ENCODE data around the gene GSG1L. TPM values are rescaled to one million over a fixed set of nuclear protein-coding genes. Genes with fewer than 3 reads are reported as not detected.

The GSG1L gene
- total and polyA plus RNA-seq, 2 of the 13 experiments (the other 11 are each of a cell fraction or from before 2014, with no cell fraction given) = not detected

DNA sequence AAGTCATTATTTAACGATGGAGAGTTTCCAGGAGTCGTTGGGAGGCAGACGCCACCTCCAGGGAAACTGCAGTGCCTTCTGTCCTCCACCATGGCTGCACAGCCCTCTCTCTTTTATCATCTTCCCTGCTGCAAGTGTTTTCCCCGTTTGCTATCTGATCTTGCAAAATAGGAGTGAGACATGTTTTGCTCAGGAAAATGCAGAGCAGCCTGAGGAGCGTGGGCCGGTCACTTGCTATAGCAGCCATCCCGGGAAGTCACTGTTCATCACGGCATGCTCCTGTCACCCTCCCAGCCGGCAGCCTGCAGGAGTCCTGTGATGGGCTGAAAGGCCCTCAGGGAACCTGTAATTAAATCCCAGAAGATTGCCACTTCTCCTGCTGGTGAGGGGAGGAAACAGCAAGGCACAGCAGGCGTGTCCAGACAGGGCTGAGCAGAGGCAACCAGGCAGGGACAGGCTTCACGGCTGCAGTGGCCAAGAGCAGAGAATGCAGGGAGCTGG lies 143.1 kb downstream of the GSG1L start:
- intact Hi-C loops (cut with micrococcal nuclease; ENCODE audit: unreplicated experiment) (no loop called here), in situ Hi-C loops (cut with HindIII; ENCODE audit: extremely low pct_ligation_motif_present, low pct_unique_long_range_greater_than_20kb) (no loop called here)
- POLR2A ChIA-PET = no interaction called here
- ATAC-seq = peak; percentile 95
- Histone ChIP-seq H3K4me1 (ENCODE audit: insufficient read depth, low read length) (no peaks in the 10 kb centered on the region), H3K27me3 (ENCODE audit: control insufficient read depth in 1 of 2, insufficient read depth in 2 of 2, low read length in 2 of 2) (peaks cover 0 to 16% of the 10 kb centered on the region in 2 experiments; a peak in 1 of 5 replicates), H3K27ac (ENCODE audit: extremely low read length, insufficient read depth, low read length) (no peak overlapping the region), H3K4me2 (ENCODE audit: low read depth, low read length) (no peak overlapping the region), H3K4me3 (replicated peaks in 1 of 3; ENCODE audit: insufficient read depth in 1 of 3, low read depth in 2 of 3, low read length in 3 of 3) (no peak overlapping the region), H3K9ac (ENCODE audit: insufficient read depth, low read depth, low read length) (no peak overlapping the region), H3K9me3 (ENCODE audit: low read length) (no peaks in the 10 kb centered on the region), H3K79me2 (ENCODE audit: insufficient read depth, low read length) (no peaks in the 10 kb centered on the region), H4K20me1 (ENCODE audit: insufficient read depth, low read length) (no peaks in the 10 kb centered on the region; the same call in 1 of the 2 replicates), H3K36me3 (replicated peaks in 1 of 2; ENCODE audit: control insufficient read depth in 1 of 2, insufficient read depth in 2 of 2, low read length in 2 of 2) (no peaks in the 10 kb centered on the region), H2AFZ (ENCODE audit: low read length) (no peak overlapping the region)
- no peak for TF ChIP-seq RNF2 (conservative IDR thresholded peaks at IDR 0.05; ENCODE audit: low read depth)
- no peak for TF ChIP-seq ZNF232 (CRISPR knock-in tag; IDR thresholded peaks at IDR 0.05; ENCODE audit: borderline replicate concordance)
- TF ChIP-seq, protein P1, sequence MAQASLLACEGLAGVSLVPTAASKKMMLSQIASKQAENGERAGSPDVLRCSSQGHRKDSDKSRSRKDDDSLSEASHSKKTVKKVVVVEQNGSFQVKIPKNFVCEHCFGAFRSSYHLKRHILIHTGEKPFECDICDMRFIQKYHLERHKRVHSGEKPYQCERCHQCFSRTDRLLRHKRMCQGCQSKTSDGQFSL (CRISPR knock-in tag; IDR thresholded peaks at IDR 0.05) = no peak
- TF ChIP-seq SMARCE1 (IDR thresholded peaks at IDR 0.05; ENCODE audit: borderline replicate concordance) = no peak
- no peak for TF ChIP-seq NAIF1 (CRISPR knock-in tag; IDR thresholded peaks at IDR 0.05; ENCODE audit: borderline replicate concordance)
- TF ChIP-seq ZNF790 (CRISPR knock-in tag; IDR thresholded peaks at IDR 0.05; ENCODE audit: borderline replicate concordance) = no peak
- TF ChIP-seq ZNF768 (CRISPR knock-in tag; IDR thresholded peaks at IDR 0.05) = 0 out of 2 replicates have a peak, but pooled peaks have one; percentile 14
- TF ChIP-seq, protein P2, sequence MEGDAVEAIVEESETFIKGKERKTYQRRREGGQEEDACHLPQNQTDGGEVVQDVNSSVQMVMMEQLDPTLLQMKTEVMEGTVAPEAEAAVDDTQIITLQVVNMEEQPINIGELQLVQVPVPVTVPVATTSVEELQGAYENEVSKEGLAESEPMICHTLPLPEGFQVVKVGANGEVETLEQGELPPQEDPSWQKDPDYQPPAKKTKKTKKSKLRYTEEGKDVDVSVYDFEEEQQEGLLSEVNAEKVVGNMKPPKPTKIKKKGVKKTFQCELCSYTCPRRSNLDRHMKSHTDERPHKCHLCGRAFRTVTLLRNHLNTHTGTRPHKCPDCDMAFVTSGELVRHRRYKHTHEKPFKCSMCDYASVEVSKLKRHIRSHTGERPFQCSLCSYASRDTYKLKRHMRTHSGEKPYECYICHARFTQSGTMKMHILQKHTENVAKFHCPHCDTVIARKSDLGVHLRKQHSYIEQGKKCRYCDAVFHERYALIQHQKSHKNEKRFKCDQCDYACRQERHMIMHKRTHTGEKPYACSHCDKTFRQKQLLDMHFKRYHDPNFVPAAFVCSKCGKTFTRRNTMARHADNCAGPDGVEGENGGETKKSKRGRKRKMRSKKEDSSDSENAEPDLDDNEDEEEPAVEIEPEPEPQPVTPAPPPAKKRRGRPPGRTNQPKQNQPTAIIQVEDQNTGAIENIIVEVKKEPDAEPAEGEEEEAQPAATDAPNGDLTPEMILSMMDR (CRISPR knock-in tag; IDR thresholded peaks at IDR 0.05) = 0 out of 2 replicates have a peak, but pooled peaks have one; percentile 9
- no peak for TF ChIP-seq ARNT (IDR thresholded peaks at IDR 0.05)
- TF ChIP-seq, protein P3, sequence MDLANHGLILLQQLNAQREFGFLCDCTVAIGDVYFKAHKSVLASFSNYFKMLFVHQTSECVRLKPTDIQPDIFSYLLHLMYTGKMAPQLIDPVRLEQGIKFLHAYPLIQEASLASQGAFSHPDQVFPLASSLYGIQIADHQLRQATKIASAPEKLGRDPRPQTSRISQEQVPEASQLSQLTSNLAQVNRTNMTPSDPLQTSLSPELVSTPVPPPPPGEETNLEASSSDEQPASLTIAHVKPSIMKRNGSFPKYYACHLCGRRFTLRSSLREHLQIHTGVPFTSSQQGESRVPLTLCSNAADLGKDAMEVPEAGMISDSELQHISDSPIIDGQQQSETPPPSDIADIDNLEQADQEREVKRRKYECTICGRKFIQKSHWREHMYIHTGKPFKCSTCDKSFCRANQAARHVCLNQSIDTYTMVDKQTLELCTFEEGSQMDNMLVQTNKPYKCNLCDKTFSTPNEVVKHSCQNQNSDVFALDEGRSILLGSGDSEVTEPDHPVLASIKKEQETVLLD (CRISPR knock-in tag; IDR thresholded peaks at IDR 0.05; ENCODE audit: low read depth) = no peak
- no peak for TF ChIP-seq ZMYM4 (CRISPR knock-in tag; IDR thresholded peaks at IDR 0.05)
- TF ChIP-seq, protein P4, sequence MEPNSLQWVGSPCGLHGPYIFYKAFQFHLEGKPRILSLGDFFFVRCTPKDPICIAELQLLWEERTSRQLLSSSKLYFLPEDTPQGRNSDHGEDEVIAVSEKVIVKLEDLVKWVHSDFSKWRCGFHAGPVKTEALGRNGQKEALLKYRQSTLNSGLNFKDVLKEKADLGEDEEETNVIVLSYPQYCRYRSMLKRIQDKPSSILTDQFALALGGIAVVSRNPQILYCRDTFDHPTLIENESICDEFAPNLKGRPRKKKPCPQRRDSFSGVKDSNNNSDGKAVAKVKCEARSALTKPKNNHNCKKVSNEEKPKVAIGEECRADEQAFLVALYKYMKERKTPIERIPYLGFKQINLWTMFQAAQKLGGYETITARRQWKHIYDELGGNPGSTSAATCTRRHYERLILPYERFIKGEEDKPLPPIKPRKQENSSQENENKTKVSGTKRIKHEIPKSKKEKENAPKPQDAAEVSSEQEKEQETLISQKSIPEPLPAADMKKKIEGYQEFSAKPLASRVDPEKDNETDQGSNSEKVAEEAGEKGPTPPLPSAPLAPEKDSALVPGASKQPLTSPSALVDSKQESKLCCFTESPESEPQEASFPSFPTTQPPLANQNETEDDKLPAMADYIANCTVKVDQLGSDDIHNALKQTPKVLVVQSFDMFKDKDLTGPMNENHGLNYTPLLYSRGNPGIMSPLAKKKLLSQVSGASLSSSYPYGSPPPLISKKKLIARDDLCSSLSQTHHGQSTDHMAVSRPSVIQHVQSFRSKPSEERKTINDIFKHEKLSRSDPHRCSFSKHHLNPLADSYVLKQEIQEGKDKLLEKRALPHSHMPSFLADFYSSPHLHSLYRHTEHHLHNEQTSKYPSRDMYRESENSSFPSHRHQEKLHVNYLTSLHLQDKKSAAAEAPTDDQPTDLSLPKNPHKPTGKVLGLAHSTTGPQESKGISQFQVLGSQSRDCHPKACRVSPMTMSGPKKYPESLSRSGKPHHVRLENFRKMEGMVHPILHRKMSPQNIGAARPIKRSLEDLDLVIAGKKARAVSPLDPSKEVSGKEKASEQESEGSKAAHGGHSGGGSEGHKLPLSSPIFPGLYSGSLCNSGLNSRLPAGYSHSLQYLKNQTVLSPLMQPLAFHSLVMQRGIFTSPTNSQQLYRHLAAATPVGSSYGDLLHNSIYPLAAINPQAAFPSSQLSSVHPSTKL (CRISPR knock-in tag; IDR thresholded peaks at IDR 0.05) = no peak
- no peak for TF ChIP-seq HMG20A (CRISPR knock-in tag; IDR thresholded peaks at IDR 0.05; ENCODE audit: borderline replicate concordance)
- TF ChIP-seq, protein P5, sequence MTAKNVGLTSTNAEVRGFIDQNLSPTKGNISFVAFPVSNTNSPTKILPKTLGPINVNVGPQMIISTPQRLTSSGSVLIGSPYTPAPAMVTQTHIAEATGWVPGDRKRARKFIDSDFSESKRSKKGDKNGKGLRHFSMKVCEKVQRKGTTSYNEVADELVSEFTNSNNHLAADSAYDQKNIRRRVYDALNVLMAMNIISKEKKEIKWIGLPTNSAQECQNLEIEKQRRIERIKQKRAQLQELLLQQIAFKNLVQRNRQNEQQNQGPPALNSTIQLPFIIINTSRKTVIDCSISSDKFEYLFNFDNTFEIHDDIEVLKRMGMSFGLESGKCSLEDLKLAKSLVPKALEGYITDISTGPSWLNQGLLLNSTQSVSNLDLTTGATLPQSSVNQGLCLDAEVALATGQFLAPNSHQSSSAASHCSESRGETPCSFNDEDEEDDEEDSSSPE (CRISPR knock-in tag; IDR thresholded peaks at IDR 0.05) = no peak
- TF ChIP-seq, protein P6, sequence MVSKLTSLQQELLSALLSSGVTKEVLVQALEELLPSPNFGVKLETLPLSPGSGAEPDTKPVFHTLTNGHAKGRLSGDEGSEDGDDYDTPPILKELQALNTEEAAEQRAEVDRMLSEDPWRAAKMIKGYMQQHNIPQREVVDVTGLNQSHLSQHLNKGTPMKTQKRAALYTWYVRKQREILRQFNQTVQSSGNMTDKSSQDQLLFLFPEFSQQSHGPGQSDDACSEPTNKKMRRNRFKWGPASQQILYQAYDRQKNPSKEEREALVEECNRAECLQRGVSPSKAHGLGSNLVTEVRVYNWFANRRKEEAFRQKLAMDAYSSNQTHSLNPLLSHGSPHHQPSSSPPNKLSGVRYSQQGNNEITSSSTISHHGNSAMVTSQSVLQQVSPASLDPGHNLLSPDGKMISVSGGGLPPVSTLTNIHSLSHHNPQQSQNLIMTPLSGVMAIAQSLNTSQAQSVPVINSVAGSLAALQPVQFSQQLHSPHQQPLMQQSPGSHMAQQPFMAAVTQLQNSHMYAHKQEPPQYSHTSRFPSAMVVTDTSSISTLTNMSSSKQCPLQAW (CRISPR knock-in tag; IDR thresholded peaks at IDR 0.05) = no peak
- peak; percentile 22 for DNase-seq (ENCODE audit: low spot score)
- WGBS (ENCODE audit: low lambda C conversion rate) = 1% methylated on average over 11 of the region's 11 CpGs
- CTCF ChIA-PET (ENCODE audit: low intra/inter-chr PET ratio, low total read pairs) = no interaction called here
- no TSS peak for BruUV-seq (replicated peaks)
- peak; percentile 64 for FAIRE-seq

All from HepG2 (cell line).